Gastroesophageal sphincter (tissue), 3 donors: ENCODE results near the gene RSPH10B2.

ENCODE experiments used
- POLR2A ChIP-seq, 2 donors: fragments of 450-650 bp; IDR thresholded peaks; one replicate each; pipeline ENCODE4 v1.6.1; 2017; ENCODE audit warnings: antibody characterized with exemption in 2 of 2, mild to moderate bottlenecking in 2 of 2, moderate library complexity in 1 of 2
- TF ChIP-seq, protein P1 (sequence below), 4 experiments: fragments of 200-600 bp in 2 of 4; fragments of 450-650 bp in 2 of 4; sonication (generic) in 1 of 4; IDR thresholded peaks; one replicate each; pipeline ENCODE4 v1.5.1; 2017 to 2019; ENCODE audit warnings: antibody characterized with exemption in 4 of 4, mild to moderate bottlenecking in 2 of 4, moderate library complexity in 2 of 4

DNA sequence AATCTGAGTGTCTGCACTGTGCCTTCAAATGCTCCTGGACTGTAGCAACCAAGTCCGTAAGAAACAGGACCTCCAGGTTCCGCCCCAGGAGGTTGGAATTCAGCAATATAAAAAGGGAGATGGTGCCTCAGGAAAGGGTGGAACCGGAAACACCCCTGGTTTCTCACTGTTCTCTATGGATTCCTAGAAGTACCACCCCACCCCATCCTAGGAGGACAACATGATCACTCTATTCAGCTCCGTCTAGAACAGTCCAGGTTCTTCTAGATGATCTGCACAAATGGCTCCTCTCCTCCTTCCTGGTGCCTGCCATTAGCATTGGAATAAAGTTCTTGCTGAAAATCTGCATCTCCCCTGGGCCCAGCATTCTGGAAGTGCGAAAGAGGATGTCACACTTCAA is 39.5 kb upstream of the RSPH10B2 start:
- TF ChIP-seq, protein P1, sequence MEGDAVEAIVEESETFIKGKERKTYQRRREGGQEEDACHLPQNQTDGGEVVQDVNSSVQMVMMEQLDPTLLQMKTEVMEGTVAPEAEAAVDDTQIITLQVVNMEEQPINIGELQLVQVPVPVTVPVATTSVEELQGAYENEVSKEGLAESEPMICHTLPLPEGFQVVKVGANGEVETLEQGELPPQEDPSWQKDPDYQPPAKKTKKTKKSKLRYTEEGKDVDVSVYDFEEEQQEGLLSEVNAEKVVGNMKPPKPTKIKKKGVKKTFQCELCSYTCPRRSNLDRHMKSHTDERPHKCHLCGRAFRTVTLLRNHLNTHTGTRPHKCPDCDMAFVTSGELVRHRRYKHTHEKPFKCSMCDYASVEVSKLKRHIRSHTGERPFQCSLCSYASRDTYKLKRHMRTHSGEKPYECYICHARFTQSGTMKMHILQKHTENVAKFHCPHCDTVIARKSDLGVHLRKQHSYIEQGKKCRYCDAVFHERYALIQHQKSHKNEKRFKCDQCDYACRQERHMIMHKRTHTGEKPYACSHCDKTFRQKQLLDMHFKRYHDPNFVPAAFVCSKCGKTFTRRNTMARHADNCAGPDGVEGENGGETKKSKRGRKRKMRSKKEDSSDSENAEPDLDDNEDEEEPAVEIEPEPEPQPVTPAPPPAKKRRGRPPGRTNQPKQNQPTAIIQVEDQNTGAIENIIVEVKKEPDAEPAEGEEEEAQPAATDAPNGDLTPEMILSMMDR (IDR thresholded peaks at IDR 0.05), result no peak
- TF ChIP-seq POLR2A (IDR thresholded peaks at IDR 0.05), result no peak
